PC-9 (cell line): ENCODE data around the gene LRRTM4. TPM values are rescaled to one million over a fixed set of nuclear protein-coding genes. Genes with fewer than 3 reads are reported as not detected.

Source experiments
- BruUV-seq: library from RNA; stranded (reverse); fragments of 400-500 nt; replicated peaks from 2 replicates; lab custom pipeline; 2021; lab: Mats Ljungman, UMichigan
- CTCF ChIA-PET: fragments of 300-600 bp; sonication (Branson Sonifier 250); formaldehyde crosslinking; loops from one replicate; lab custom pipeline; 2022; ENCODE audit warnings: antibody characterized with exemption; lab: Charles Lee
- POLR2A ChIA-PET: fragments of 300-600 bp; sonication (Branson Sonifier 250); formaldehyde crosslinking; loops from one replicate; lab custom pipeline; 2022; ENCODE audit warnings: antibody characterized with exemption; ENCODE audit not compliant: unreplicated experiment; lab: Charles Lee
- DNase-seq, 2 experiments: peaks; one replicate each; pipeline versions ENCODE4 v3.0.0 to v3.0.0-alpha.2; 2015 to 2022; ENCODE audit warnings: mixed read lengths in 1 of 2
- H2AFZ ChIP-seq: fragments of 200-600 bp; sonication (generic); 2 replicates; pipeline ENCODE4 v1.8.1; 2017; ENCODE audit warnings: antibody characterized with exemption
- H3F3A ChIP-seq: fragments of 200-600 bp; sonication (generic); 2 replicates; pipeline ENCODE4 v1.8.1; 2017; ENCODE audit warnings: antibody characterized with exemption, mild to moderate bottlenecking, low read depth; ENCODE audit not compliant: insufficient read depth
- H3K27ac ChIP-seq: fragments of 200-600 bp; sonication (generic); 2 replicates; pipeline ENCODE4 v1.6.1; 2016; ENCODE audit warnings: mixed run types
- H3K27me3 ChIP-seq: fragments of 200-600 bp; sonication (generic); 2 replicates; pipeline ENCODE4 v1.6.1; 2016; ENCODE audit warnings: low read depth, mixed run types; ENCODE audit not compliant: insufficient read depth
- H3K36me3 ChIP-seq: fragments of 200-600 bp; sonication (generic); 2 replicates; pipeline ENCODE4 v1.6.1; 2016; ENCODE audit warnings: low read depth, mixed run types
- H3K4me1 ChIP-seq: fragments of 200-600 bp; sonication (generic); replicated peaks from 2 replicates; pipeline ENCODE4 v1.6.1; 2016; ENCODE audit warnings: mixed run types; ENCODE audit not compliant: insufficient read depth
- H3K4me2 ChIP-seq: fragments of 200-600 bp; sonication (generic); 2 replicates; pipeline ENCODE4 v1.6.1; 2017; ENCODE audit warnings: mixed run types
- H3K4me3 ChIP-seq: fragments of 200-600 bp; sonication (generic); 2 replicates; pipeline ENCODE4 v1.6.1; 2016; ENCODE audit warnings: mixed run types
- H3K79me2 ChIP-seq: fragments of 200-600 bp; sonication (generic); 2 replicates; pipeline ENCODE4 v1.6.1; 2017; ENCODE audit warnings: low read depth, mixed run types
- H3K9me2 ChIP-seq: fragments of 200-600 bp; sonication (generic); 2 replicates; pipeline ENCODE4 v1.8.1; 2017; ENCODE audit warnings: mild to moderate bottlenecking; ENCODE audit not compliant: insufficient read depth
- H3K9me3 ChIP-seq: fragments of 200-600 bp; sonication (generic); 2 replicates; pipeline ENCODE4 v1.8.1; 2016; ENCODE audit warnings: low read depth; ENCODE audit not compliant: insufficient read depth
- H4K20me1 ChIP-seq: fragments of 200-600 bp; sonication (generic); 2 replicates; pipeline ENCODE4 v1.8.1; 2017; ENCODE audit not compliant: insufficient read depth
- EZH2 ChIP-seq: fragments of 200-600 bp; sonication (generic); IDR thresholded peaks from 2 replicates; pipeline ENCODE4 v1.8.0; 2017; ENCODE audit warnings: antibody characterized with exemption, low read depth
- intact Hi-C: fragments of 100-400 bp; cut with micrococcal nuclease; formaldehyde crosslinking; loops from one replicate; pipeline ENCODE4 v1.10.0; 2022; ENCODE audit not compliant: unreplicated experiment
- total RNA-seq: library from RNA; stranded (reverse); gene quantifications from 2 replicates; pipeline ENCODE4 v1.2.3, GENCODE V29; 2021
- TF ChIP-seq, protein P1 (sequence below): fragments of 200-600 bp; sonication (generic); conservative IDR thresholded peaks from 2 replicates; pipeline ENCODE4 v1.6.1; 2017; ENCODE audit warnings: mixed run types, antibody characterized with exemption, mild to moderate bottlenecking, moderate library complexity

The LRRTM4 gene
- total RNA-seq, 1 experiment from 2014 or later, result 2.2 TPM

GRCh38 chr2:77013953-77014352 lies 508.2 kb downstream of the LRRTM4 start:
- no peak overlapping the region for H3K27ac ChIP-seq
- H4K20me1 ChIP-seq, result no peaks in the 10 kb centered on the region
- H3K4me2 ChIP-seq, result no peak overlapping the region
- H3K79me2 ChIP-seq, result no peaks in the 10 kb centered on the region
- DNase-seq, result no peak
- no peak overlapping the region for H2AFZ ChIP-seq
- H3K36me3 ChIP-seq, result no peaks in the 10 kb centered on the region
- no peak overlapping the region for H3K4me3 ChIP-seq
- H3K4me1 ChIP-seq, result no peaks in the 10 kb centered on the region
- H3K27me3 ChIP-seq, result no peaks in the 10 kb centered on the region
- H3F3A ChIP-seq, result 0 out of 2 replicates have a peak, but pooled peaks cover 7% of the 10 kb centered on the region
- intact Hi-C loops, result no loop called here
- TF ChIP-seq, protein P1, sequence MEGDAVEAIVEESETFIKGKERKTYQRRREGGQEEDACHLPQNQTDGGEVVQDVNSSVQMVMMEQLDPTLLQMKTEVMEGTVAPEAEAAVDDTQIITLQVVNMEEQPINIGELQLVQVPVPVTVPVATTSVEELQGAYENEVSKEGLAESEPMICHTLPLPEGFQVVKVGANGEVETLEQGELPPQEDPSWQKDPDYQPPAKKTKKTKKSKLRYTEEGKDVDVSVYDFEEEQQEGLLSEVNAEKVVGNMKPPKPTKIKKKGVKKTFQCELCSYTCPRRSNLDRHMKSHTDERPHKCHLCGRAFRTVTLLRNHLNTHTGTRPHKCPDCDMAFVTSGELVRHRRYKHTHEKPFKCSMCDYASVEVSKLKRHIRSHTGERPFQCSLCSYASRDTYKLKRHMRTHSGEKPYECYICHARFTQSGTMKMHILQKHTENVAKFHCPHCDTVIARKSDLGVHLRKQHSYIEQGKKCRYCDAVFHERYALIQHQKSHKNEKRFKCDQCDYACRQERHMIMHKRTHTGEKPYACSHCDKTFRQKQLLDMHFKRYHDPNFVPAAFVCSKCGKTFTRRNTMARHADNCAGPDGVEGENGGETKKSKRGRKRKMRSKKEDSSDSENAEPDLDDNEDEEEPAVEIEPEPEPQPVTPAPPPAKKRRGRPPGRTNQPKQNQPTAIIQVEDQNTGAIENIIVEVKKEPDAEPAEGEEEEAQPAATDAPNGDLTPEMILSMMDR, result no peak
- no peak for TF ChIP-seq EZH2
- no peaks in the 10 kb centered on the region; the same call in 1 of the 2 replicates for H3K9me3 ChIP-seq
- H3K9me2 ChIP-seq, result no peaks in the 10 kb centered on the region
- ChIA-PET CTCF (no interaction called here), POLR2A (no interaction called here)
- BruUV-seq, result no TSS peak

DNA sequence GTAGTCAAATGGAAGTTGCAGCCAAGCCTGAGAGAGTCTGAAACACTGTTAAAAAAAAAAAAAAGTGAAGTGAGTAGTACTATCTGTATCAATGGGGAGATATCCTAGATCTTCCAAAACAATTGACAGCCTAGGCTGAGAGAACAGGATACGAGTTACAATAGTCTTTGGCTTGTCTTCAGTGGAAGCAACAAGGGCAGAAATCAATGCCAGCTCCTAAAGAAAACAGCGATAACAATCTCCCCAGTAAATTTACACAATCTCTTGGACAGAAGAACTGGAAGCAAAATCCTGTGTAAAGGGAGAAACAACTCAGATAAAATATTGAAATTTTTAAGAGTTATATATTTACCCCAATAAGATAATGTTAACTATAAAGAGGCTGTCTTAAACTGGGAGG lies 508.7 kb downstream of the LRRTM4 start:
- Histone ChIP-seq H3K27me3 (no peaks in the 10 kb centered on the region), H2AFZ (no peak overlapping the region), H3K4me1 (no peaks in the 10 kb centered on the region), H3F3A (0 out of 2 replicates have a peak, but pooled peaks cover 7% of the 10 kb centered on the region), H3K27ac (no peak overlapping the region), H3K9me2 (no peaks in the 10 kb centered on the region), H4K20me1 (no peaks in the 10 kb centered on the region), H3K79me2 (no peaks in the 10 kb centered on the region), H3K4me2 (no peak overlapping the region), H3K9me3 (no peaks in the 10 kb centered on the region; the same call in 1 of the 2 replicates), H3K4me3 (no peak overlapping the region), H3K36me3 (no peaks in the 10 kb centered on the region)
- no TSS peak for BruUV-seq
- CTCF ChIA-PET, result no interaction called here
- DNase-seq, result no peak
- POLR2A ChIA-PET, result no interaction called here
- intact Hi-C loops, result no loop called here
- TF ChIP-seq, protein P1, result no peak
- TF ChIP-seq EZH2, result no peak

DNA sequence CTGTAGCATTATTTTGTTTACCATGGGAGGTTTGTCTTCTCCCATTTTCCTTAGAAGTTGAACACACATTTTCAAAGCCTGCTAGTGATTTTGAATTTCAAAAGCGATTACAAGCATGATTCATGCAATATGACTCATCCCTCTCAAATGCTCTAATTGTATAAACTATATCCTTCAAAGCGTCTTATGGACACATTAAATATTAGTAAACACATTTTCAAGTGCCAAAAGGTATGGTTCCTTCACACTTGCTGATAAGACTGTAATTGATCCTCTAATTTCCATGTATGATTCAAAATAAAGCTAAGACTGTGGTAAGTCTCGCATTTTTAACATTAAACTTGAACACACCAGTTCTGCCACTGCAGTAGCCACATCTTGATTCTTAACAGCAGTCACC lies 512.9 kb downstream of the LRRTM4 start:
- BruUV-seq, result no TSS peak
- Histone ChIP-seq H3K4me1 (no peaks in the 10 kb centered on the region), H3K9me2 (no peaks in the 10 kb centered on the region), H2AFZ (no peak overlapping the region), H3K4me3 (no peak overlapping the region), H3K79me2 (no peaks in the 10 kb centered on the region), H3K27me3 (no peaks in the 10 kb centered on the region), H3K27ac (no peak overlapping the region), H3F3A (0 out of 2 replicates have a peak, but pooled peaks cover 7% of the 10 kb centered on the region), H3K36me3 (no peaks in the 10 kb centered on the region), H3K4me2 (0 out of 2 replicates have a peak overlapping the region, but pooled peaks have one; percentile 2), H3K9me3 (no peaks in the 10 kb centered on the region; the same call in 1 of the 2 replicates), H4K20me1 (no peaks in the 10 kb centered on the region)
- peak in 1 of 2 experiments; percentile 74 for DNase-seq
- intact Hi-C loops, result no loop called here
- CTCF ChIA-PET, result no interaction called here
- TF ChIP-seq, protein P1, result no peak
- TF ChIP-seq EZH2, result no peak
- POLR2A ChIA-PET, result no interaction called here
